GM12873 (cell line): ENCODE data around the gene CACFD1.

Experiments used
- CTCF ChIP-seq: IDR thresholded peaks from 2 replicates; pipeline ENCODE4 v1.5.1; 2012; ENCODE audit warnings: low read depth, mild to moderate bottlenecking, moderate library complexity, low read length, control low read depth; ENCODE audit not compliant: insufficient read depth; ENCODE audit errors: missing control alignments

Gene CACFD1

GRCh38 chr9:133485531-133486260 lies 25.9 kb downstream of the CACFD1 start:
- no peak for TF ChIP-seq CTCF

GRCh38 chr9:133487331-133487725 lies 27.6 kb downstream of the CACFD1 start:
- TF ChIP-seq CTCF, result no peak

DNA sequence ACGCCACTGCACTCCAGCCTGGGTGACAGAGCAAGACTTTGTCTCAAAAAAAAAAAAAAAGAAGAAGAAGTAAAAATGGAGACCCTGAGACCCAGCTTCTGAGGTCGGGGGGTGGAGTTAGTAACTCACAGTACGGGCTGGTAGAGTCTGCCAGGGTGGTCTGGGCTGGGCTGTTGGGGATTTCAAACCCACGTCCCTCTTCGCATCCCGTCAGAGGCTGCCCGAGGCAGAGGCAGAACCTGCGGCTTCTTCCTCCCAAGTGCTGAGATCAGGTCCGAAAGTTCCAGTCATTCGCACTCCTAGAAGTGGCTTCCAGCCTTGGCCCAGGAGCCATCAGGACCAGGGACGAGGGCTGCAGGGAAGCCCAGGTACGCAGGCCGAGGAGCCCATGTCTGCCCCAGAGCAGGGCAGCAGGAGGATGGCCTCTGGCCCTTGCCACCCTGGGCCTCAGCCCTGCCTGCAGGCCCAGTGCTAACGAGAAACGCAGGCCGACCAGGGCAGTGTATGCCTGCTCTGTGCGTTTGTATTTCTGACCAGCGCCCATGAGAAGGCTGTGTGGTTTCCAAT lies 29.0 kb downstream of the CACFD1 start:
- no peak for TF ChIP-seq CTCF

DNA sequence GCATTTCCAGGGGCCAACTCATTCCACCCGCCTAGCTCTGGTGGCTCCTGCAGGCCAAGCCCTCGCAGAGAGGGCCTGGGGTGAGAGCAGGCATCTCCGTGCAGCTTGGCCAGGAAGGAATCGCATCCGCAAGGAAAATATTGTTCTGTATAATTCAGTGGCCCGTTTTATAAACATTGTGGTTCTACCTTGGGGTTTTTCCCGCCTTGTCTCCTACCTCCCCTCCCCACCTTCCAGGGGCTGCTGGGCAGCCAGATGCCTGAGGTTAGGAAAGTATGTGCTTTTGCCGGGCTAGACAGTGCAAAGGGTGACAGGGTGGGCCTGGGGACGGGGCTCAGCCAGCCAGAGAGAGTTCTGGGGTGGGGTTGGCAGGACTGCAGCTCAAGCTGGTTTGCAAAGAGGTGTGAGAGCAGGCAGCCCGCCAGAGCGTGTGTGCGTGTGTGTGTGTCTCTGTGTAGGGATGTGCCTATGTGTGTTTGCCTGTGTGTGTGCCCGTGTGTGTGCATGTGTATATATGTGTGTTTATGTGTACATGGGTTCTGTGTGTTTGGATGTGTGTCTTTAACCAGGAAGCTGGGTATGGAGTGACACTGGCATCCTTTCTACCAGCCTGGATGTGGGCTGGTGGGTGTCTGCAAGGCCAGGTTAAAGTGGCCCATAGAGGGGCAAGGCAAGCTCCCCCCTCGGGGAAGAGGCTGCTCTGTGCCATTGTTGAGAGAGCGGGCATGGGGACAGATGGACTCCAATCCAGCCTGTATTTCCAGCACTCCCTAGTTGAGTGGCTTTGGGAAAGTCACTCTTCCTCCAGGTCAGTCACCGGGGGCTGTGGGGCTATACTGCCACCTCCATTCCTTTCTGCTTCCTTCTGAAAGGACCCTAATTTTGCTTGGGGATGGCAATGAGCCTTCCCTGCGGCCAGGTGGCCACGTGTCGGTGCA lies 29.7 kb downstream of the CACFD1 start:
- TF ChIP-seq CTCF, result no peak

GRCh38 chr9:133490201-133490681 lies 30.5 kb downstream of the CACFD1 start:
- TF ChIP-seq CTCF, result no peak

GRCh38 chr9:133490865-133491655 lies 31.3 kb downstream of the CACFD1 start:
- TF ChIP-seq CTCF, result no peak
